ENCODE data around the gene TSPAN6.

- TF ChIP-seq CTCF (conservative IDR thresholded peaks at IDR 0.05 in 1 of 2, IDR thresholded peaks at IDR 0.05 in 1 of 2; ENCODE audit: extremely low read depth in 1 of 2, insufficient read depth in 1 of 2, low read depth in 1 of 2, low read length in 2 of 2) (no peak), EZH2 (IDR thresholded peaks at IDR 0.05; ENCODE audit: borderline replicate concordance, low read length) (no peak)
Observed at GRCh38 chrX:100591256-100592051, 45.2 kb downstream of the TSPAN6 start.

Measured in mammary epithelial cell (primary cell).